Measurements from ENCODE around the gene LETM1.

LETM1 gene

DNA sequence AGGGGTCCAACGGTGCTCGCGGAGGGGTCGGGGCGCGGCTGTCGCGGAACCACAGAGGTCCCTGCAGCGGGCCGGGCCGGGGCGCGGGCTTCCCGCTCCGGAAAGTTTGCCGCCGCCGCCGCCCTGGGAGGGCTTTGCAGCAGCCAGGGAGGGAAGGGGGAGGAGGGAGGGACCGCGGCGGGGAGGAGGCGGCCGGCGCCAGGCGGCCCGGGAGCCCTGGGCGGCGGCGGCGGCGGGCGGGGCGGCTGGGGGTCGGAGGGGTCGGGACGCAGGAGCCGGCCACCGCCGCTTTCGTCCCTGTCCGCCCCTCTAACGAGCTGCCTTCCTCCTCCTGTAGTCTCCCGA is 62.5 kb downstream of the LETM1 start:
- TF ChIP-seq, protein P1, sequence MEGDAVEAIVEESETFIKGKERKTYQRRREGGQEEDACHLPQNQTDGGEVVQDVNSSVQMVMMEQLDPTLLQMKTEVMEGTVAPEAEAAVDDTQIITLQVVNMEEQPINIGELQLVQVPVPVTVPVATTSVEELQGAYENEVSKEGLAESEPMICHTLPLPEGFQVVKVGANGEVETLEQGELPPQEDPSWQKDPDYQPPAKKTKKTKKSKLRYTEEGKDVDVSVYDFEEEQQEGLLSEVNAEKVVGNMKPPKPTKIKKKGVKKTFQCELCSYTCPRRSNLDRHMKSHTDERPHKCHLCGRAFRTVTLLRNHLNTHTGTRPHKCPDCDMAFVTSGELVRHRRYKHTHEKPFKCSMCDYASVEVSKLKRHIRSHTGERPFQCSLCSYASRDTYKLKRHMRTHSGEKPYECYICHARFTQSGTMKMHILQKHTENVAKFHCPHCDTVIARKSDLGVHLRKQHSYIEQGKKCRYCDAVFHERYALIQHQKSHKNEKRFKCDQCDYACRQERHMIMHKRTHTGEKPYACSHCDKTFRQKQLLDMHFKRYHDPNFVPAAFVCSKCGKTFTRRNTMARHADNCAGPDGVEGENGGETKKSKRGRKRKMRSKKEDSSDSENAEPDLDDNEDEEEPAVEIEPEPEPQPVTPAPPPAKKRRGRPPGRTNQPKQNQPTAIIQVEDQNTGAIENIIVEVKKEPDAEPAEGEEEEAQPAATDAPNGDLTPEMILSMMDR (conservative IDR thresholded peaks at IDR 0.05): no peak
- peak overlapping the region; percentile 82 for H3K27ac ChIP-seq

DNA sequence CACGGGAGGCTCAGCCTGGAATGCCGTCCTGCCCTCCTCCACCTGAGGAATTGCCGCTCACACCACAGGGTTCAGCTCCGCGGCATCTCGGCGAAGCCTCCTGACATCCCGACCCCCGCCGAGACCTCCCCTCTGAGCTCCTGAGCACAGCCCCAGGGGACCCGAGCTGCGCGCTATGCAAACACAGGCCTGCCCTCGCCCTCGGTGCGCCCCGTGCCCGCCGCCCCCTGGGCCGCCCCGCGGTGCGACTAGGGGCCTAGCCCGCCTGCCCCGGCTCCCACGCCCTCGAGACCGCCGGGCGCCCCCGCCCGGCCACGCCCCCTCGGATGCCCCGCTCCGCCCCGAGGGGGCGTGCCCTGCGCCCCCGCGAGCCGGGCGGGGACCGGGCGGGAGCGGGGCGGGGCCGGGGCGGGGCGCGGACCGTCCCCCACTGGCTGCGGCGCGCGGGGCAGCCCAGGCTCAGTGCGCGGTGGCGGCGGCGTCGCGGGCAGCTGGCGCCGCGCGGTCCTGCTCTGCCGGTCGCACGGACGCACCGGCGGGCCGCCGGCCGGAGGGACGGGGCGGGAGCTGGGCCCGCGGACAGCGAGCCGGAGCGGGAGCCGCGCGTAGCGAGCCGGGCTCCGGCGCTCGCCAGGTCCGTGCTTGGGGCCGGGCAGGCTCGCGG is 63.0 kb downstream of the LETM1 start, which contains the start of gene FGFR3:
FGFR3 (plus strand) TSS at position 462 of the 664 bp plus-strand sequence. CDS start 642 bp downstream, outside the sequence.
- TF ChIP-seq, protein P1 (conservative IDR thresholded peaks at IDR 0.05): no peak
- H3K27ac ChIP-seq: peak within 1 kb of the TSS; percentile 82

DNA sequence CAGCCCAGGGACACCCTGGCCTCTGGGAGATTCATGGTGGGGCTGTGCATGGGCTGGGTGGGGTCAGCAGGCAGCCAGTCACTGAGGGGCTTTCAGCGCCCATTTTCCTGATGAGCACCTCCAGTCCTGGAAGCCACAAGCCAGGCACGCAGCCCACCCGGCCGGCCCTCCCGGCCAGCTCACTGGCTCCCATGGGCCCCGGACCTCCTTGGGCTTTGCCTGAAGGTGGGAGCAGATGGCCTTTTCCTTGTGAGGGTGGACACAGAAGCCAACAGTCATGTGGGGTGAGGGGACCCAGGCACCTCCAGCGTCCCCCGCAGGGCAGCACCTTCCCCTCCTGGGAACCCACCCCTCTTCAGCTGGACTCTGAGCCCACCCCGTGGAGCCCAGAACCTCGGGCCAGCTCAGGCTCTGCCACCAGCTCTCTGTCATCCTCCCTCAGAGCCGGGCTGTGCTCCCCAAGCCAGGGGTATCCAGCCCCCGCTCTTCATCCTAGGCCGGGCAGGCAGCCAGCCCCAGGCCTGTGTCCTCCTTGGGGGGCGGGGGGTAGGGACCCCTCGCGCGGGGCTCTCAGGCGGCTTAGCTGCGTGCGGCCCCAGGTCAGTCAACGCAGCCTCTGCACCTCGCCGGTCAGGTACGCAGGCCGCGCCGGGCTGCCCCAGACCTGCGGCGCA is 63.7 kb downstream of the LETM1 start:
- TF ChIP-seq, protein P1 (conservative IDR thresholded peaks at IDR 0.05): no peak
- no peak overlapping the region for H3K27ac ChIP-seq

DNA sequence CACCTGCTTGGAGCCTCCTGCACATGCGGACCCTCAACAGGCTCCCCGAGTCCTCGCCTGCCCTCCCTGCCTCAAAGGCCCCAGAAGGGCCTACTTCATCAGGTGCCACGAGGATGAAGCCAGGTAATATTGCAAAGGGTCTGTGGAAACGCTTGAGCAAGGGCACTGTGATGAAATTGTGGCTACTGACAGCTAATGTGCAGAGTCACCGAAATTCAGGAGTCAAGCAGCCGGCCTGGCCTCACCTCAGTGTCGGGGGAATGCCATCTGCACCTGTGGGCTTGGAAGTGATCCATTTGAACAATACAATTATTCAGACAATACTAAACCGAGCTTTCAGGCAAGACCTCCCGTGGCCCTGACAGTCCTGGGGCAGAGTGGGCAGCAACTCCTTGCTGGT is 66.0 kb downstream of the LETM1 start:
- TF ChIP-seq, protein P1 (conservative IDR thresholded peaks at IDR 0.05): no peak
- no peak overlapping the region for H3K27ac ChIP-seq

DNA sequence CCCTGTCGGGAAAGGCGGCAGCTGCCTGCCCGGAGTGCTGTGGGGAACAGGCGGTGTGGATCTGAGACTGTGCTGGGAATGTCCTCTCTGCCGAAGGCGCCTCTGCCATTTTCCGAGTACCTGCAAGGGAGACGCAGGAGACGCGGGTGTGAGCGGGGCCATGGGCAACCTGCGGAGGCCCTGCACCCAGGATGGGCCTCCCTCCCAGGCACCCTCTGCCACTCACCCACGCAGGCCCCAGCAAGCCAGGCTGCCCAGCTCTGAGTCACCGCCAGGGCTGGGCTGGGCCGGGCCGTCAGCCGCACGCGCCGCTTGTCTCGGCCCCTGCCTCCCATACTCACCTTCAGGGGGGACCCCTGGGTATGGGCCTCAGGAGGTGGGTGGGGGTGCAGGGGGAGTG is 66.4 kb downstream of the LETM1 start:
- TF ChIP-seq, protein P1 (conservative IDR thresholded peaks at IDR 0.05): no peak
- no peak overlapping the region for H3K27ac ChIP-seq

DNA sequence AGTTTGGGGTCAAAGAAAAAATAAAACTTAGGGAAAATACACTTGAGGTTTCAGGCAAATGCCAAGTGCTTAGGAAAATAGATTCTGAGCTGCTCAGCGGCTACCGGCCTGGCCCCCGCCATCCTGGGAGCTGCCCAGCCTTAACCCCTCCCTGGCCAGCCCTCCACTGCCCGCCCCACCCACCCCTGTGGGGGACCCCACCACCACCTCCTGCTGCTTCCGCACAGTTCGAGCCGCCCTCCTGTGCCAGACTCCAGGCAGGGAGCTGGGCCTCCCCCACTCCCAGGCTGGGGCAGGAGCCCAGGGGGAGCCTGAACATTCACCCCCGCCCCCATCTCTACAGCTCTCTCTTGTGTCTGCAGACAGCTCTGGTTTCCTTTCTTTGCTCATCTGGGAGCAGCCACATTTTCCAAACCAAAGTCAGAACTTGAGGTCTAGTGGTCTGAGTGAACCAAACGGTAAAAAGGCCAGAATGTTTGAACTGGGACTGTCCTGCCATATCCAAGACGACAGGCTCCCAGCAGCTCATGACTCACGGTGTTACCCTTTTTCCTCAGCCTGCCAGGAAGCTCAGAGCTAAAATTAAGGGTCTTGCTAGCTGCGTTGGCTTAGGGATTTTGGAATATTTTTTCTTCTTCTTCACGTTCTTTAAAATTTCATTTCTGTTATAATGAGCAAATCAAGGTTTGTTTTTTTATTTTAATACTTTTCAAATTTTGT is 67.5 kb downstream of the LETM1 start:
- no peak overlapping the region for H3K27ac ChIP-seq
- TF ChIP-seq, protein P1 (conservative IDR thresholded peaks at IDR 0.05): no peak

DNA sequence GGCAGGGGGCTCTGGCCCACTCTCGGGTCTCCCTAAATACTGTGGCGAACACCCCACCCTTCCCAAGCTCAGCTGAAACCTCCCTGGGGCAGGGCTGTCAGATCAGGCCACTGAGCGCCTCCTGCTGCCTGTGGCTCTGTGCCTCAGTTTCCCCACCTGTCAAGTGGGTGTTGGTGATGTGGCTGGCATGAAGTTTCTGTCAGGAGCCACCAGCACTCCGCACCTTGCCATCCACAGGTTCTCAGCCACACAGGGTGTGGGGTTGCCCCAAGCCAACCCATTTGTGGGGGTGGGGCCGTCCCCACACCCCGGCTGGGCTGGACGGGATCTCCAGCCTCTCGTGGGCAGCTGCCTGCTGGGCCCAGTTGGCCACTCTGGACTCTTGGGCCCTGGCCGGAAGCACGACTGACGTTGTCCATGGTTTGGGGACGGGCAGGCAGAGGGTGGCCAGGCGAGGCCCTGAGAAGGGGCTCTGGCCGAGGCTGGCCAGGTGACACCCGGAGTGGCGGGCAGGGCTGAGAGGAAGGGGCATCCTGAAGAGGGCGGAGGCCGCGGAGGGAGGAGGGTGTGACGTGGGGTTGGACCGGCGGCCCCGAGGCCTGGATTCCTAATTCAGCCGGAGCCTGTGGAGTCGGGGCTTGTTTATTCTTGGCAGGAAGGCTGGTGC is 68.4 kb downstream of the LETM1 start:
- TF ChIP-seq, protein P1 (conservative IDR thresholded peaks at IDR 0.05): no peak
- H3K27ac ChIP-seq: no peak overlapping the region
